Measurements from ENCODE around the gene ZNF490.
"Not testable (repeated sequence)": the region's sequence is repeated elsewhere in the genome, so short reads cannot be mapped to it uniquely, and the experiment has no call there.

ZNF490 gene

GRCh38 chr19:12574036-12574435 lies 36.6 kb downstream of the ZNF490 start:
- no peak for TF ChIP-seq CTCF (IDR thresholded peaks at IDR 0.05; ENCODE audit: control insufficient read depth, insufficient read depth, low read depth, low read length, missing control alignments)
- no peak for DNase-seq (ENCODE audit: low read depth)
- no peak overlapping the region for H3K4me3 ChIP-seq (ENCODE audit: control insufficient read depth, low read depth, low read length)

DNA sequence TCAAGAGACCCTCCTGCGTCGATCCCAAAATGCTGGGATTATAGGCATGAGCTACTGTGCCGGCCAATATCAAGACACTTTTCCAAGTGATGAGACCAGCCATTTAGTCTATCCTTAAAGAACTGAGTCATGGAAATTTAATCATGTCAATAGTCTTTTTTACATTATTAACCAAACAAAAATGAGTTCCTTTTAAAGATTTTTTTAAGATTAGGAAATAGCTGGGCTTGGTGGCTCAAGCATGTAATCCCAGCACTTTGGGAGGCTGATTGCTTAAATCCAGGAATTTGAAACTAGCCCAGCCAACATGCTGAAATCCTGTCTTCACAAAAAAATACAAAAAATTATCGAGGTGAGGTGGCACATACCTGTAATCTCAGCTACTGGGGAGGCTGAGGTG lies 42.7 kb downstream of the ZNF490 start:
- TF ChIP-seq CTCF (IDR thresholded peaks at IDR 0.05; ENCODE audit: control insufficient read depth, insufficient read depth, low read depth, low read length, missing control alignments): no peak
- no peak for DNase-seq (ENCODE audit: low read depth)
- H3K4me3 ChIP-seq (ENCODE audit: control insufficient read depth, low read depth, low read length): no peak overlapping the region

DNA sequence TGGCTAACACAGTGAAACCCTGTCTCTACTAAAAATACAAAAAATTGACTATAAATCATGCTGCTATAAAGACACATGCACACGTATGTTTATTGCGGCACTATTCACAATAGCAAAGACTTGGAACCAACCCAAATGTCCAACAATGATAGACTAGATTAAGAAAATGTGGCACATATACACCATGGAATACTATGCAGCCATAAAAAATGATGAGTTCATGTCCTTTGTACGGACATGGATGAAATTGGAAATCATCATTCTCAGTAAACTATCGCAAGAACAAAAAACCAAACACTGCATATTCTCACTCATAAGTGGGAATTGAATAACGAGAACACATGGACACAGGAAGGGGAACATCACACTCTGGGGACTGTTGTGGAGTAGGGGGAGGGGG lies 44.2 kb downstream of the ZNF490 start:
- not testable (repeated sequence) for DNase-seq (ENCODE audit: low read depth); H3K4me3 ChIP-seq (ENCODE audit: control insufficient read depth, low read depth, low read length)

GRCh38 chr19:12564016-12564664 lies 46.5 kb downstream of the ZNF490 start:
- peak; percentile 97 for TF ChIP-seq CTCF (IDR thresholded peaks at IDR 0.05; ENCODE audit: control insufficient read depth, insufficient read depth, low read depth, low read length, missing control alignments)
- peak; percentile 74 for DNase-seq (ENCODE audit: low read depth)
- no peak overlapping the region for H3K4me3 ChIP-seq (ENCODE audit: control insufficient read depth, low read depth, low read length)

GRCh38 chr19:12555456-12555930 lies 55.1 kb downstream of the ZNF490 start:
- H3K4me3 ChIP-seq (ENCODE audit: control insufficient read depth, low read depth, low read length): no peak overlapping the region
- TF ChIP-seq CTCF (IDR thresholded peaks at IDR 0.05; ENCODE audit: control insufficient read depth, insufficient read depth, low read depth, low read length, missing control alignments): no peak
- DNase-seq (ENCODE audit: low read depth): no peak

DNA sequence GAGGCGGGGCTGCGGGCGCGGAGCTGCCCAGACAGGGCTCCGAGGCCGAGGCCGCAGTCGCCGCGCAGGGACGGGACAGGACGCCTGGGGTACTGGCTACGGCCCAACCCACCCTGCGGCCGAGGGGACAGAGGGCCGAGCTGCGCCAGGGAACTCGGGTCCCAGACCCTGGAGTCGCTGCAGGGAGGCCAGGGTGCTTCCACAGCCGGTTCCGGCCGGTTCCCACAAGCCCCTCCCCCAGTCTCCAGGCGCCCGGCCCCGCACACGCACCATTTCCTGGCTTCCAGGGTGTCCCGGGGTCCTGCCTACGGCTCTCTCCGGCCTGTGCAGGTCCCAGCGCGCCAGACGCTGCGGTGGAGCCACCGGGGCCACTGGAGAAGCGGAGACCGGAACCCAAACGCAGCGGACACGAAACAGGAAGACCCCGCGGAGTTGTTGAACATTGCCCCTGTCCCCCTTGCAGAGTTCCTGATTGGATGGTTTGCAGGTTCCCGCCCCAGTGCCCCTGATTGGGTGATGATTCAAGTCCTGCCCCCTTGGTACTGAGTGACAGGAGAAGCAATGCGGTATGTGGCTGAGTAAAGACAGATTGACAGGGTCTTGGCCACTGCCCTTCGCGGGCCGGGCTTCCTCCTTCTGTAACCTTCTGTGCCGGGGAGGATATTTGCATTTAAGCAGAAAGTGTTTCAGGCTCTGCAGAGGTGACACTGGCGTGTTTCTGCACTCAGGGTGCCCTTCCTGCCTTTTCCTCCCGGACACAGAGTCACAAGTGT lies 59.4 kb downstream of the ZNF490 start, which contains the start of gene ZNF564:
Gene ZNF564 (minus strand): TSS at position 423 of the 773 bp plus-strand sequence. CDS start 150 bp downstream, at position 273.
- DNase-seq (ENCODE audit: low read depth): peak; percentile 92

More for the DNA sequence above, 59.4 kb downstream of the ZNF490 start, which contains the start of gene ZNF564:
- TF ChIP-seq CTCF (IDR thresholded peaks at IDR 0.05; ENCODE audit: control insufficient read depth, insufficient read depth, low read depth, low read length, missing control alignments): no peak
- H3K4me3 ChIP-seq (ENCODE audit: control insufficient read depth, low read depth, low read length): peak within 1 kb of the TSS; percentile 66
